Bronchial epithelial cell (primary cell): ENCODE results near the gene NEURL1B. TPM values are rescaled to one million over a fixed set of nuclear protein-coding genes. Genes with fewer than 3 reads are reported as not detected.

Source experiments
- DNase-seq: peaks from one replicate; pipeline ENCODE4 v3.0.0-alpha.2; 2010; ENCODE audit warnings: low read depth
- FAIRE-seq: peaks from 2 replicates; lab custom pipeline; 2011; peaks lifted over from hg19 to GRCh38; lab: Jason Lieb, UNC
- H3K27me3 ChIP-seq: 2 replicates; pipeline ENCODE4 v1.5.1; 2011; ENCODE audit warnings: low read length; ENCODE audit not compliant: control insufficient read depth, insufficient read depth
- H3K36me3 ChIP-seq: 2 replicates; pipeline ENCODE4 v1.5.1; 2011; ENCODE audit warnings: low read length; ENCODE audit not compliant: control insufficient read depth, insufficient read depth
- H3K4me3 ChIP-seq: 2 replicates; pipeline ENCODE4 v1.5.1; 2011; ENCODE audit warnings: mild to moderate bottlenecking, low read depth, low read length, control low read depth
- total RNA-seq: library from RNA; depleted of rRNA; stranded (reverse); fragments of >200 nt; gene quantifications from 2 replicates; pipeline ENCODE4 v1.2.1, GENCODE V29; 2014
- TF ChIP-seq, protein P1 (sequence below): IDR thresholded peaks from 2 replicates; pipeline ENCODE4 v1.5.1; 2011; ENCODE audit warnings: mild to moderate bottlenecking, moderate library complexity, low read length, control low read depth, inconsistent platforms; ENCODE audit not compliant: insufficient read depth, severe bottlenecking

Gene NEURL1B
- total RNA-seq, 1 donor from 2014 or later: 4.7 TPM

DNA sequence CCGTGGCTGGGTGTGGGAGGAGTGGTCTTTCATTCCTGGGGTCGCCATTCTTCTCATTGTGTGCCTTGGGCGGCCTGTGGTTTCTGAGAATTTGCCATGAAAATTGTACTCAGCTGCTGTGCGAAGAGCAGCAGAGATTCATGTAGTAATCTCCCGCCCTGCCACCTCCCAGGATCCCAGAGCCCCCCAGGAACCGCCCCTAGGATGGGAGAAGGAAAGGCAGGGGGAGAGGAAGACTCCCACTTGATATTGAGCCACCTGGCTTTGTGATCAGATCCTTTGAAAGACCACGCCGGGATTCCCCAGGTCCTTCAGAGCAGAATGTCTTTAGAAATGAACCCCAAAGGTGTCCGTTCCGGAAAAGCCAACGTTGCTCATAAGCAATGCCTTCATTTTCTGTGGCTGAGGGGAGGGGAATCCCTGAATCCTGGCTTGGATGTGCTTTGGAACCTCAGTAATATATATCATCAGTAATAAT is 27.6 kb downstream of the NEURL1B start:
- Histone ChIP-seq H3K4me3 (no peak overlapping the region), H3K27me3 (no peaks in the 10 kb centered on the region), H3K36me3 (no peaks in the 10 kb centered on the region)
- TF ChIP-seq, protein P1, sequence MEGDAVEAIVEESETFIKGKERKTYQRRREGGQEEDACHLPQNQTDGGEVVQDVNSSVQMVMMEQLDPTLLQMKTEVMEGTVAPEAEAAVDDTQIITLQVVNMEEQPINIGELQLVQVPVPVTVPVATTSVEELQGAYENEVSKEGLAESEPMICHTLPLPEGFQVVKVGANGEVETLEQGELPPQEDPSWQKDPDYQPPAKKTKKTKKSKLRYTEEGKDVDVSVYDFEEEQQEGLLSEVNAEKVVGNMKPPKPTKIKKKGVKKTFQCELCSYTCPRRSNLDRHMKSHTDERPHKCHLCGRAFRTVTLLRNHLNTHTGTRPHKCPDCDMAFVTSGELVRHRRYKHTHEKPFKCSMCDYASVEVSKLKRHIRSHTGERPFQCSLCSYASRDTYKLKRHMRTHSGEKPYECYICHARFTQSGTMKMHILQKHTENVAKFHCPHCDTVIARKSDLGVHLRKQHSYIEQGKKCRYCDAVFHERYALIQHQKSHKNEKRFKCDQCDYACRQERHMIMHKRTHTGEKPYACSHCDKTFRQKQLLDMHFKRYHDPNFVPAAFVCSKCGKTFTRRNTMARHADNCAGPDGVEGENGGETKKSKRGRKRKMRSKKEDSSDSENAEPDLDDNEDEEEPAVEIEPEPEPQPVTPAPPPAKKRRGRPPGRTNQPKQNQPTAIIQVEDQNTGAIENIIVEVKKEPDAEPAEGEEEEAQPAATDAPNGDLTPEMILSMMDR: no peak
- DNase-seq: no peak
- FAIRE-seq: no peak

DNA sequence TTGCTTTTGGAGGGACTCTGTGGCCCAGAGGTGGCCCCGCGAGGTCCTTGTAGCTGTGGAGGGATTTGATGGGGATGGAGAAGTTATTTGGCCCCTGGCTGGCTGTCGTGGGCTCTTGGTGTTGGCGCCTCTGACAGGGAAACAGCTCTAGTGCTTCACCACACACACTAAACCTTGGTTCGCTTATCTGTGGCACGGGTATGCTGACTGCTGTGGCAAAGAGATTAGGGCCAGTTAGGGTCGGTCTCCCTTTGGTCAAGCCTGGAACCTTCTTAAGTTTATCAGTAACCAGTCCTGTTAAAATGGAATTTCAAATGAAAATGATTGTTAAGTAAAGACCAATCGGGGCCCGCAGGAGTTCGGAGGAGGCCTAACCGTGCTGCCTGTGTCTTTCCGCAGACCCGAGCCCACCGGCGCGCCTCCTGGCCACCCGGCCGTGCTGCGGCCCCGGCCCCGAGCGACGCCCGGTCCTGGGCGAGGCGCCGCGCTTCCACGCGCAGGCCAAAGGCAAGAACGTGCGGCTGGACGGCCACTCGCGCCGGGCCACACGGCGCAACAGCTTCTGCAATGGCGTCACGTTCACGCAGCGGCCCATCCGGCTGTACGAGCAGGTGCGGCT is 28.4 kb downstream of the NEURL1B start:
- Histone ChIP-seq H3K4me3 (no peak overlapping the region), H3K36me3 (no peaks in the 10 kb centered on the region), H3K27me3 (no peaks in the 10 kb centered on the region)
- DNase-seq (no peak), FAIRE-seq (no peak)
- TF ChIP-seq, protein P1: no peak

DNA sequence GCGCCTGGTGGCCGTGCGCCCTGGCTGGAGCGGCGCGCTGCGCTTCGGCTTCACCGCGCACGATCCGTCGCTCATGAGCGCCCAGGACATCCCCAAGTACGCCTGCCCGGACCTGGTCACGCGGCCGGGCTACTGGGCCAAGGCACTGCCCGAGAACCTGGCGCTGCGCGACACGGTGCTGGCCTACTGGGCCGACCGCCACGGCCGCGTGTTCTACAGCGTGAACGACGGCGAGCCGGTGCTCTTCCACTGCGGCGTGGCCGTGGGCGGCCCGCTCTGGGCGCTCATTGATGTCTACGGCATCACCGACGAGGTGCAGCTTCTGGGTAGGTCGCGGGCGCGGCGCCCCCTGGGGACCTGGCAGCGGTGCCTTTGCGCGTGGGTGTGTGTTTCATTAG is 28.9 kb downstream of the NEURL1B start:
- TF ChIP-seq, protein P1: no peak

DNA sequence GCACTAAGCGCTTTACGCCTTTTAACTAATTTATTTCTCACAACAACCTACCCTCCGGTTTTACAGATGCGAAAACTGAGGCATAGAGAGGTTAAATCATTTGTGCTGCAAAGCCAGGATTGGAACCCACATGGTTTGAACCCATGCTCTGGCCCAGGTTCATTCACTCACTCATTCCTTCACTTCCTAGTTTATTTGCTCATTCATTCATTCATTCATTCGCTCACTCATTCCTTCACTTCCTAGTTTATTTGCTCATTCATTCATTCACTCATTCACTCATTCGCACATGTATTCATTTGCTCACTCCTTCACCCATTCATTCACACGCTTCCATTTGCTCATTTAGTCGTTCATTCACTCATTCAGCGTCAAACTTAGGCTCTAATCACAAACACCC is 29.4 kb downstream of the NEURL1B start:
- Histone ChIP-seq H3K27me3 (no peaks in the 10 kb centered on the region), H3K4me3 (no peak overlapping the region), H3K36me3 (no peaks in the 10 kb centered on the region)
- FAIRE-seq: peak; percentile 55
- TF ChIP-seq, protein P1: no peak
- no peak for DNase-seq

More for the DNA sequence above, 28.9 kb downstream of the NEURL1B start:
- no peak overlapping the region for H3K4me3 ChIP-seq
- FAIRE-seq (no peak), DNase-seq (no peak)
- H3K27me3 ChIP-seq: no peaks in the 10 kb centered on the region
- no peaks in the 10 kb centered on the region for H3K36me3 ChIP-seq

DNA sequence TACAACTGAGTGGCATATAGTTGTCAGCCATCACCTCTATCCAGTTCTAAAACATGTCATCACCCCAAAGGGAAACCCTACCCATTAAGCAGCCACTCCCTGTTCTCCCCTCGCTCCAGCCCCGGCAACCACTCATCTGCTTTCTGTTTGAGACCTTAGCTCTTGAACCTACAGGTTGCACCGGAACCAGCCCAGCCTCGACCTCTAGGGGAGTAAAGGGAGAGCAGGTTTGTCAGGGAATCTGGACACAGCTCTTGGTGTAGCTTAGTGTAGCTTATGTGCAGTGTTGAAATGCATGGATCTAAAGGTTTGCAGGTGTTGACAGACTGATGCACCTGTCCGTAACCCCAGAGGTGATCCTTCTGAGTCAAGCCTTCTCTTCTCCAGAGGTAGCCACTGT is 30.0 kb downstream of the NEURL1B start:
- no peaks in the 10 kb centered on the region for H3K27me3 ChIP-seq
- FAIRE-seq: no peak
- TF ChIP-seq, protein P1: no peak
- no peak overlapping the region for H3K4me3 ChIP-seq
- no peak for DNase-seq
- no peaks in the 10 kb centered on the region for H3K36me3 ChIP-seq

DNA sequence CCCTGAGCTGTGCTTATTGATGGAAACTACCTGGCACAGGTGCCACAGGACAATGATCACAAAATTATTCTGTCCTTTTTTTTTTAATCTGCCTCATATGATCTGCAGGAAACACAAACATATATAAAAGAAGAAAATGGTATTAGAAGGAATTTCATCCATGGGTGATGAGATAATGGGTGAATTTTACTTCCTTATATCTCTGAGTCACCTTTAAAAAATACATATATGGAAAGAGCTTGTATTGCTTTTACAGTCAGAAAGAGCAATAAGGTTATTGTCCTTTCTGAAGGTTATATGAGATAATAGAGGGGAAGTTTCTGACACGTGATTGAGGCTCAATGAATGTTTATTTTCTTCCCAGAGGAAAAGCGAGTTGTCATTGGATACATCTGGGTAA is 31.6 kb downstream of the NEURL1B start:
- H3K27me3 ChIP-seq: no peaks in the 10 kb centered on the region
- H3K4me3 ChIP-seq: no peak overlapping the region
- no peaks in the 10 kb centered on the region for H3K36me3 ChIP-seq
- FAIRE-seq (no peak), DNase-seq (no peak)
- TF ChIP-seq, protein P1: no peak
